HL-60 (cell line): ENCODE results near the gene OR5AS1.

Experiments
- DNase-seq, 2 experiments: peaks; one replicate each; pipeline ENCODE4 v3.0.0-alpha.2; 2010 to 2020; ENCODE audit warnings: low read depth in 1 of 2, low spot score in 1 of 2
- H3K27ac ChIP-seq: fragments of 250-450 bp; sonication (Bioruptor Pico); replicated peaks from 2 replicates; pipeline ENCODE4 v1.5.1; 2020; ENCODE audit warnings: mild to moderate bottlenecking, moderate library complexity
- H3K27me3 ChIP-seq: fragments of 250-450 bp; sonication (Bioruptor Pico); 2 replicates; pipeline ENCODE4 v1.5.1; 2021; ENCODE audit warnings: mild to moderate bottlenecking, moderate library complexity; ENCODE audit not compliant: insufficient read depth, poor library complexity, severe bottlenecking
- H3K4me3 ChIP-seq: replicated peaks from 2 replicates; pipeline ENCODE4 v1.5.1; 2011; ENCODE audit warnings: mild to moderate bottlenecking, control low read depth, low read length; ENCODE audit not compliant: insufficient read depth
- CTCF ChIP-seq: IDR thresholded peaks from one replicate; pipeline ENCODE4 v1.5.1; 2011; ENCODE audit warnings: low read length, control low read depth, inconsistent platforms; ENCODE audit not compliant: insufficient read depth
- GABPA ChIP-seq: IDR thresholded peaks from 2 replicates; pipeline ENCODE4 v1.6.1; 2012; ENCODE audit warnings: low read depth
- POLR2AphosphoS5 ChIP-seq: IDR thresholded peaks from 2 replicates; pipeline ENCODE4 v1.6.1; 2012; ENCODE audit warnings: low read depth
- SPI1 ChIP-seq: IDR thresholded peaks from 2 replicates; pipeline ENCODE4 v1.6.1; 2012; ENCODE audit warnings: low read depth, mild to moderate bottlenecking, borderline replicate concordance
- long read RNA-seq: library from polyadenylated mRNA; unstranded; transcript quantifications from one replicate; pipeline ENCODE4 v2.0.0, GENCODE V29; 2020
- TF ChIP-seq, protein P1 (sequence below): IDR thresholded peaks from 2 replicates; pipeline ENCODE4 v1.6.1; 2012; ENCODE audit warnings: low read depth; ENCODE audit not compliant: insufficient replicate concordance

The OR5AS1 gene
- long read RNA-seq = 0 reads

DNA sequence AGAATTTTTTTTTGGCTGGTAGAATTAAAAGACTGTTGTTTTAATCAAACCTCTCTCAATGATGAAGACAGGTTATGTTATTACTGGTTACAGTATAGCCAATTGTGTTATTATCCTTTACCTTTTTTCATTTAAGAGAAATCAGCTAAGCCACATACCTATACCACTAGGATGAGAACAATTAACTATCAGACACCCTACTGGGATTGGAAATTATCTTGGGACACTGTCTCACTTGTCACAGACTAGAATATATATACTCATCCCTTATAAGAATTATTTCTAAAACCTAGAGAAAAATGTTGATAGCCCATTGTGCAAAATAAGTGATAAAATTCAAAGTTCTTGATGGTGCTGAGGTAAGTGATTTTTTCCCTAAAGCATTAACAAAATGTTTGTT is at the start of gene OR5AS1:
Gene OR5AS1 (plus strand): TSS at position 301 of the 400 bp plus-strand sequence. CDS start 2,765 bp downstream, outside the sequence.
- Histone ChIP-seq H3K4me3 (no peak within 1 kb of the TSS), H3K27ac (no peak within 1 kb of the TSS), H3K27me3 (no peaks in the 10 kb centered on the region)
- DNase-seq = no peak
- no peak for TF ChIP-seq CTCF
- TF ChIP-seq SPI1 = no peak
- TF ChIP-seq GABPA = no peak
- TF ChIP-seq, protein P1, sequence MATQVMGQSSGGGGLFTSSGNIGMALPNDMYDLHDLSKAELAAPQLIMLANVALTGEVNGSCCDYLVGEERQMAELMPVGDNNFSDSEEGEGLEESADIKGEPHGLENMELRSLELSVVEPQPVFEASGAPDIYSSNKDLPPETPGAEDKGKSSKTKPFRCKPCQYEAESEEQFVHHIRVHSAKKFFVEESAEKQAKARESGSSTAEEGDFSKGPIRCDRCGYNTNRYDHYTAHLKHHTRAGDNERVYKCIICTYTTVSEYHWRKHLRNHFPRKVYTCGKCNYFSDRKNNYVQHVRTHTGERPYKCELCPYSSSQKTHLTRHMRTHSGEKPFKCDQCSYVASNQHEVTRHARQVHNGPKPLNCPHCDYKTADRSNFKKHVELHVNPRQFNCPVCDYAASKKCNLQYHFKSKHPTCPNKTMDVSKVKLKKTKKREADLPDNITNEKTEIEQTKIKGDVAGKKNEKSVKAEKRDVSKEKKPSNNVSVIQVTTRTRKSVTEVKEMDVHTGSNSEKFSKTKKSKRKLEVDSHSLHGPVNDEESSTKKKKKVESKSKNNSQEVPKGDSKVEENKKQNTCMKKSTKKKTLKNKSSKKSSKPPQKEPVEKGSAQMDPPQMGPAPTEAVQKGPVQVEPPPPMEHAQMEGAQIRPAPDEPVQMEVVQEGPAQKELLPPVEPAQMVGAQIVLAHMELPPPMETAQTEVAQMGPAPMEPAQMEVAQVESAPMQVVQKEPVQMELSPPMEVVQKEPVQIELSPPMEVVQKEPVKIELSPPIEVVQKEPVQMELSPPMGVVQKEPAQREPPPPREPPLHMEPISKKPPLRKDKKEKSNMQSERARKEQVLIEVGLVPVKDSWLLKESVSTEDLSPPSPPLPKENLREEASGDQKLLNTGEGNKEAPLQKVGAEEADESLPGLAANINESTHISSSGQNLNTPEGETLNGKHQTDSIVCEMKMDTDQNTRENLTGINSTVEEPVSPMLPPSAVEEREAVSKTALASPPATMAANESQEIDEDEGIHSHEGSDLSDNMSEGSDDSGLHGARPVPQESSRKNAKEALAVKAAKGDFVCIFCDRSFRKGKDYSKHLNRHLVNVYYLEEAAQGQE = no peak
- no peak for TF ChIP-seq POLR2AphosphoS5

DNA sequence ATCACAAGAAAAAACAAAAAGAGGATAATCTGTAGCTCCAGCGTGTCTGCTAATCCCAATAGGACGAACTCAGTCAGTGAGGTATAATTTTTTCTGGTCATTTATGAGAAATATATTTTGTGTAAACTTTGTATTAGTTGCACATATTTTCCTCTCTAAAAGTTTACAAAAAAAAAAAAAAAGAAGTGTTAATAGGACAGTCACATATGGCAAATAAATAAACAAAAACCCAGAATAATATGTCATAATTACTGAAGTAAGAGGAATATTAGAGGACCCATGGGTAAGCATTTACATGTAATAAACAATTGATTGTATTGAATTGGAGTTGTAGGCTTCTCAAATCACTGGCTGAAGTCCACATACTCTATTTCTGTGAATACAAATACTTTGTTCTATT is 32.9 kb upstream of the OR5AS1 start, which contains the start of gene OR5F1:
Gene OR5F1 (minus strand): TSS at position 101 of the 400 bp plus-strand sequence. CDS start 0 bp downstream, at position 101.
- Histone ChIP-seq H3K27me3 (no peaks in the 10 kb centered on the region), H3K27ac (no peak within 1 kb of the TSS), H3K4me3 (no peak within 1 kb of the TSS)
- TF ChIP-seq SPI1 = no peak
- no peak for TF ChIP-seq CTCF
- no peak for TF ChIP-seq POLR2AphosphoS5
- TF ChIP-seq, protein P1 = no peak
- TF ChIP-seq GABPA = no peak
- no peak for DNase-seq

- TF ChIP-seq SPI1 (no peak), GABPA (no peak), POLR2AphosphoS5 (no peak), CTCF (no peak)
- TF ChIP-seq, protein P1 = no peak
- H3K27me3 ChIP-seq = no peaks in the 10 kb centered on the region
- no peak overlapping the region for H3K4me3 ChIP-seq
- H3K27ac ChIP-seq = no peak overlapping the region
- DNase-seq = no peak
These were observed 16.7 kb upstream of the OR5AS1 start for GRCh38 chr11:56010716-56011115.
